GM19372 (cell line): ENCODE data around the gene NR2F1-AS1.

ENCODE experiments used
- ATAC-seq: cut with Tn5 transposase; IDR thresholded peaks from one replicate; pipeline ENCODE4 v1.9.1; 2021; ENCODE audit warnings: mild to moderate bottlenecking, low read depth, moderate library complexity; ENCODE audit not compliant: unreplicated experiment

Gene NR2F1-AS1

DNA sequence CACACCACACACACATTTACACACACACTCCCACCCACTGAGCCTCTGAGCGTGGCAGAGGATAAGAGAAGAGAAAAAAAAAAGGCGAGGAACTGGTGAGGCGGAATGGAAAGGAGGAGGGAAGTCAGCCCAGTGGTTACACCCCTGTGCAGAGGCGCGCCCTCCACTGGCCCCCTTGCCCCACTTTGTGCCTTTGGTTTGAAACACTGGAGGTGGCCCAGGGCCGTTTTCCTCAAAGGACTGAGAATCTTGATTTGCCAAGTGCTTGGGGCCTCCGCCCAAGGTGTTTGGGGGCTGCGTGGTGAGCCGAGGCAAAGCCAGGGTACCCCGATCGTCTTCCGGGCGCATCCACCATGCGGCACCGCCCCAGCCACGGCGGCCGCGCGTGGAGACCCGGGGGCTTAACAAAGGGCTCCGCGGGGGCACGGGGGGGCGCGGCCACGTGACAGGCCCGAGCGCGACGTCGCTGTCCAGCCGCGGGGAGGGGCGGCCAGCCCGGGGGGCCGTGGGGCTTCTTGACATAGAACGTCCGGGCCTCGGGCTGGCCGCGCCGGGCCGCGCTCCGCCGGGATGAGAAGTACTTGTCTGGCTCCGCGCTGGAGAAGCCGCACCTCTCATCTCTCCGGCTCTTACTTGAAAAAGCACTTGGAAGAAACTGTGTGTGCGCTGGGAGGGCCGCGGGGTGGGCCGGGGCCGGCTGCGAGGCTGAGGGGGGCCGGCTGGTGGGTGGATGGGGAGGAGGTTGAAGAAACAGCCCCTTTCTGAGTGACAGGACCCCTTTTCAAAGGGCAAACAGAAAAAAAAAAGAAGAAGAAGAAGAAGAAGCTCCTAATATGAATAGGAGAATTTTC is 23.0 kb upstream of the NR2F1-AS1 start:
- no peak for ATAC-seq

DNA sequence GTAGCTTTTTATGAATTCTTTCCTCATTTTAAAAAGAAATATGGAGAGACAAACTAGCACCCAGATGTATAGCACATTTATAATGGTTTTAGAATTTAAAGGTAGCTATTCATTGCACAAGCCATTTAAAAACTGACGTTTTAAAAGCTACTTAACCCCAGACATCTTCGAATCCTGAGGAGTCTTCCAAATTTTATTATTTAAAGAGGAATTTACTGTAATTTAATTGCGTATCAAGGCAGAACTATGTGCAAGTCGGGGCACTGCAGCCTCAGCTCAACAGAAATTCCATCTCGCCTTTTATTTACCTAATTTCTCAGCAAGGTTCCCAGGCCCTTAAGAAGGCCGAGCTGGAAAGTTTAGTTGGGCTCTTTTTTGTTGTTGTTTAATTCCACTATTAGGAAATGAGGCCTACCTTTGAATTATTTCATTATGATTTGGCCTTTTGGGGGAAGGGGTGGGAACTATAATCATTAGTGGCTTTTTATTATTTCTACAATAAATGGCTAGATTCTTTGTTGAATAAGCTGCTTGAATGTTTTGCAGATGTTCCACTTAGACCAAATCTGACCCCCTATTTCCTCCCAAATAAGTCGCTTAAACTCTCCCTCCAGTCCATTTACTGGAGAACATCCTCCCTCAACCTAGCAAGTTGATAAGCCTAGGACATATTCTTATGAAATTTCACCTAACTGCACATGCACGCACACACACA is 22.2 kb upstream of the NR2F1-AS1 start:
- ATAC-seq: no peak

DNA sequence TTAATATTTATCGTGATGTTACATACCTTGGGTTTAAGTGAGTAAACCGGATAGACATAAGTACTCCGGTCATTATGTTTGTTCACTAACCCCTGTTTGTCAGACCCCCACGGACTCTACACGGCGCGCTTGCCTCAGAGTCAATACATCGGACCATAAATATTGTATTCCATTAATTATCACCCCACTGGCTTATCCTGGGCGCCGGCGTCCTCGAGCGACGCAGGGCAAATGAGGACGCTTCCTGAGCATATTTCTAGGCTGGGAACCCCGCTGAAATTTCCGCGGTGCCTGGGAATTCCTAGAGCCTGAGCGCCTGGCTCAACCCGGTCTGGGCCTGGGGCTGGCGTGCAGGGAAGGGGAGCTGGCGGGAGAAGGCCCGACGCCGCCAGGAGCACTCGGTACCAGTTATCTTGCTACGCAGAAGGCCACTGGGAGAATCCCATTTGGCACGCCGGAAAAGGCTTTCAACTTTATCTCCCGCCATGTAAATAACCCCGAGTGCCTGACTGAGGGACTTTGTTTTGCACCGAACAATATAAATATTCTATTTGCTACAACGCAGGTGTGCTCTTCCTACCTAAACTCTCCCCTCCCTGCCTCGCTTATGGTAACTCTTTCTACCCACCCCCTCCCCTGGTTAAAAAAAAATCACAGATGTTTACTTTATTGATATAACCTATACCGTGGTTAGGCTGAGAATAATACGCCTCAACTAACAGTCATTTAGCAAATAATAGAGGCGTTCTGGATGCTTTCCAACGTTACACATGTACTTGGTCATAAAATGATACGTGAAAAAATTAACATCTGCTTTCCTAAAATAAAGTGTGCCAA is 21.4 kb upstream of the NR2F1-AS1 start:
- no peak for ATAC-seq

DNA sequence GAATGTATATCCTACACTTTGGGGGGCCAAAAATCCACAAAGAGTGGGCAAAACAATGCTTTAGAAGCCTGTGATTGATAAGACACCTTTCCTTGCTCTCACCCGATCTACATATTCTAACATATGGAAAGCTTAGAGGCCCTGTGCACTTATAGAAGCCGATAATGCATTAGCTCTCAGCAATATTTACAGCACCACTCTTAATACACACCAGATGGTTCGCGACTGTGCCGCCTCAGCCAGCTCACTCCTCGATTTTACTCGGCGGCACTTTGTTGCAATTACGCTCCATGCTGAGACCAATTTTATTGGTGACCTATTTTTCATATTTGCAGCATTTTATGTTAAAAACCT is 20.8 kb upstream of the NR2F1-AS1 start:
- no peak for ATAC-seq

GRCh38 chr5:93601071-93601801 is 20.2 kb upstream of the NR2F1-AS1 start:
- no peak for ATAC-seq

DNA sequence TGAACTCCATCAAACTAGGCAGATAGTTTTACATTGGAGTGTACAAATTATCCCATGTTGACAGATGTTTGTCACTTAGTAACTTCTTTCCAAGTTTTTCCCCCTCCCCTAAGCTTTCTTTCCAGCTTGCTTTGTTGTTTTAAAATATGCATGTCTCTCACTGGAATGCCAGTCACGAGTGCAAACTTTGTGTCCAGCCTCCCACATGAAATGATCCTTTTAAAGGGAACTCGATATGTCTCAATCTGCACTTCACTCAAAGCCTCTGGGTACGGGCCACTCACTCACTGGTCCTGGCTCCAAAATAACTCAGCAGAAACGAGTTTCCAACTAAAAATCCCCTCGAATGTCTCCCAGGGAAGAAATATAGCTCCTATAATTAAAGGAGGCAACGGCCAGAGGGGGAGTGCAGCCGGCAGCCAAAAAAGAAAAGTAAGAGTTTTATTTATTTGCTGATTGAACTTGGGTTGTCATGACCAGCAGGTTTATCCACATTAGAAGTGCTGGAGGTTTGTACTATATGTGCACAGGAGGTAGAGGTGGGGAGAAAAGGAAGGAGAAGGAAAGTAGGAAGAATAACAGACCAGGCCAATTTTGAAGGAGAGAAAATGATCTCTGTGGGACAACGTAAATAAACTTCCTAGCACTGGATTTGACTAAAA is 19.5 kb upstream of the NR2F1-AS1 start:
- ATAC-seq: no peak

GRCh38 chr5:93599399-93600120 is 18.5 kb upstream of the NR2F1-AS1 start:
- no peak for ATAC-seq

- ATAC-seq: no peak
Observed at GRCh38 chr5:93599001-93599379, 18.0 kb upstream of the NR2F1-AS1 start.

- no peak for ATAC-seq
Observed at GRCh38 chr5:93598091-93599000, 17.3 kb upstream of the NR2F1-AS1 start.

DNA sequence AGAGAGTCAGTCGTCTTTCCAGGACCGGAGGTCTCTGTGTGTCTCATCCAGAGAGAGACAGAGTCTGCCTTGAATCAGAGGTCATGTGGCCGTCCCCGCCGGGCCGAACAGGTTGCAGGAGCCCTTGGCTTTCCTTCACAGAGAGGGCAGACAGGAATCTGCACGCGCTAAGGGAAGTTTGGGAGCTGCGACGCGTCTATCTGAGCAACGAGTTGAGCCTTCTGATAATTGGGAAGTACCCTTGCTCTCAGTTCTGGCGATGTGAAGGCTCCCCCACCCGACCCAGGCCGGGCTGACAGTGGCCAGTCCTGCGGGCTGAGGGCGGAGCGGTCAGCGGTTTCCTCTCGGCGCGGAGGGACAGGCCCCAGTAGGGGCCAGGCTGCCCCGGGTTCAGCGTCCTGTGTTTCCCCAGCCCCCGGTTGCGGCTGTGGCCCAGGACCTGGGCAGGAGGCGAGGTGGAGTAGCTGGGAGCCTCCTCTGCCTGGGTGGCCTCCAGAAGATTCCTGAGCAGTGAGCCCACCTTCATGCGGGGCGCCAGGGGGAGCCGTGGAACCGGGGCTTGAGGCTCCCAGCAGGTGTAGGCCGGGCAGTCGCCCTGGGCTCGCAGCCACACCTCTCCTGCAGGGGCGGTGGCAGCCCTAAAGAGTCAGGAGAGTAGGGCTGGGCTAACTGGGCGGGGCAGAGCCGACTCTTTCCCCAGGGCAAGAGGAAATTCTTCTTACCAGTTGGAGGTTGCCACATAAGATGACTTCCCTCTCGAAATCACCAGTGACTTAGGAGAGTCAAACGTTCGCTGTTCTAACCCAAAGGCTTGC is 15.9 kb upstream of the NR2F1-AS1 start:
- ATAC-seq: no peak

- no peak for ATAC-seq
Observed at GRCh38 chr5:93596310-93596675, 15.3 kb upstream of the NR2F1-AS1 start.

GRCh38 chr5:93595420-93596147 is 14.6 kb upstream of the NR2F1-AS1 start:
- ATAC-seq: no peak

- ATAC-seq: no peak
Observed at GRCh38 chr5:93594591-93595419, 13.8 kb upstream of the NR2F1-AS1 start.

- ATAC-seq: no peak
Observed at GRCh38 chr5:93593476-93594131, 12.6 kb upstream of the NR2F1-AS1 start.

- ATAC-seq: no peak
Observed at GRCh38 chr5:93592883-93593282, 11.9 kb upstream of the NR2F1-AS1 start.
